ENCODE measurements around the gene RCE1.
"Not testable (repeated sequence)": the region's sequence is repeated elsewhere in the genome, so short reads cannot be mapped to it uniquely, and the experiment has no call there.

Gene RCE1, protein sequence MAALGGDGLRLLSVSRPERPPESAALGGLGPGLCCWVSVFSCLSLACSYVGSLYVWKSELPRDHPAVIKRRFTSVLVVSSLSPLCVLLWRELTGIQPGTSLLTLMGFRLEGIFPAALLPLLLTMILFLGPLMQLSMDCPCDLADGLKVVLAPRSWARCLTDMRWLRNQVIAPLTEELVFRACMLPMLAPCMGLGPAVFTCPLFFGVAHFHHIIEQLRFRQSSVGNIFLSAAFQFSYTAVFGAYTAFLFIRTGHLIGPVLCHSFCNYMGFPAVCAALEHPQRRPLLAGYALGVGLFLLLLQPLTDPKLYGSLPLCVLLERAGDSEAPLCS

DNA sequence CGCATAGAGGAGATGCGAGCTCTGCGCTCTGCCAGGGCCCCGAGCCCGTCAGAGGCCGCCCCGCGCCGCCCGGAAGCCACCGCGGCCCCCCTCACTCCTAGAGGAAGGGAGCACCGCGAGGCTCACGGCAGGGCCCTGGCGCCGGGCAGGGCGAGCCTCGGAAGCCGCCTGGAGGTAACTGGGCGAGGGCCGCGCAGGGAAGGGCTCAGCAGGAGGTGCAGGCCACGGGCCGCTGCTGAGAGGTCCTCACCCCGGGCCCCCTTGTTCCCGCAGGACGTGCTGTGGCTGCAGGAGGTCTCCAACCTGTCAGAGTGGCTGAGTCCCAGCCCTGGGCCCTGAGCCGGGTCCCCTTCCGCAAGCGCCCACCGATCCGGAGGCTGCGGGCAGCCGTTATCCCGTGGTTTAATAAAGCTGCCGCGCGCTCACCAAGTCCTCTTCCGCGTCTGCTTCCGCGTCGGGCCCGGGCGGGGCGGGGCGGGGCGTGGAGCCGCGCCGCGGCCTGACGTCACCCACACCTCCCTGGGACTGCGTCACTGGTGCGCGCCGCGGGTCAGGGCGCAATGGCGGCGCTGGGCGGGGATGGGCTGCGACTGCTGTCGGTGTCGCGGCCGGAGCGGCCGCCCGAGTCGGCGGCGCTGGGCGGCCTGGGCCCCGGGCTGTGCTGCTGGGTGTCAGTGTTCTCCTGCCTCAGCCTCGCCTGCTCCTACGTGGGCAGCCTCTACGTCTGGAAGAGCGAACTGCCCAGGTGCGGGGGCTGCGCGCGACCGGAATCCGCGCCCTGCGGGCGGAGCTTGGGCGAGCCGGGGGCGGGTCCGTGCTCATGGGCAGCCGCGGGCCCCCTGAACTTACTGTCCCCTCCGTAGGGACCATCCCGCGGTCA lies at the start of gene RCE1:
TSS of gene RCE1 (plus strand) at position 546 of the 880 bp plus-strand sequence. CDS start at position 561, 15 bp downstream.
- peak; percentile 98 for DNase-seq (ENCODE audit: low spot score)
- in situ Hi-C loops (cut with MboI; ENCODE audit: low sequenced_read_pairs, unreplicated experiment), result no loop called here
- TF ChIP-seq, protein P1, sequence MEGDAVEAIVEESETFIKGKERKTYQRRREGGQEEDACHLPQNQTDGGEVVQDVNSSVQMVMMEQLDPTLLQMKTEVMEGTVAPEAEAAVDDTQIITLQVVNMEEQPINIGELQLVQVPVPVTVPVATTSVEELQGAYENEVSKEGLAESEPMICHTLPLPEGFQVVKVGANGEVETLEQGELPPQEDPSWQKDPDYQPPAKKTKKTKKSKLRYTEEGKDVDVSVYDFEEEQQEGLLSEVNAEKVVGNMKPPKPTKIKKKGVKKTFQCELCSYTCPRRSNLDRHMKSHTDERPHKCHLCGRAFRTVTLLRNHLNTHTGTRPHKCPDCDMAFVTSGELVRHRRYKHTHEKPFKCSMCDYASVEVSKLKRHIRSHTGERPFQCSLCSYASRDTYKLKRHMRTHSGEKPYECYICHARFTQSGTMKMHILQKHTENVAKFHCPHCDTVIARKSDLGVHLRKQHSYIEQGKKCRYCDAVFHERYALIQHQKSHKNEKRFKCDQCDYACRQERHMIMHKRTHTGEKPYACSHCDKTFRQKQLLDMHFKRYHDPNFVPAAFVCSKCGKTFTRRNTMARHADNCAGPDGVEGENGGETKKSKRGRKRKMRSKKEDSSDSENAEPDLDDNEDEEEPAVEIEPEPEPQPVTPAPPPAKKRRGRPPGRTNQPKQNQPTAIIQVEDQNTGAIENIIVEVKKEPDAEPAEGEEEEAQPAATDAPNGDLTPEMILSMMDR (IDR thresholded peaks at IDR 0.05; ENCODE audit: borderline replicate concordance, control extremely low read depth, extremely low read depth, insufficient read depth, missing control alignments), result no peak

DNA sequence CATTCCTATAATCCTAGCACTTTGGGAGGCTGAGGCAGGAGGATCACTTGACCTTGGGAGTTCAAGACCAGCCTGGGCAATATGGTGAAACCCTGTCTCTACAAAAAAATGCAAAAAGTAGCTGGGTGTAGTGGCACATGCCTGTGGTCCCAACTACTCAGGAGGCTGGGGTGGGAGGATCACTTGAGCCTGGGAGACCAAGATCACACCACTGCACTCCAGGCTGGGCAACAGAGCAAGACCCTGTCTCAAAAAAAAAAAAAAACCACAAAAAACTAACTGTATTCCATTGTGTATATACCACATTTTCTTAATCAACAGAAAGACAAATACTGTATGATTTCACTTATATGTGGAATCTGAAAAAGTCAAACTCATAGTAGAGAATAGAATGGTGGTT lies 43.4 kb upstream of the RCE1 start:
- in situ Hi-C loops (cut with MboI; ENCODE audit: low sequenced_read_pairs, unreplicated experiment); DNase-seq (ENCODE audit: low spot score): not testable (repeated sequence)

DNA sequence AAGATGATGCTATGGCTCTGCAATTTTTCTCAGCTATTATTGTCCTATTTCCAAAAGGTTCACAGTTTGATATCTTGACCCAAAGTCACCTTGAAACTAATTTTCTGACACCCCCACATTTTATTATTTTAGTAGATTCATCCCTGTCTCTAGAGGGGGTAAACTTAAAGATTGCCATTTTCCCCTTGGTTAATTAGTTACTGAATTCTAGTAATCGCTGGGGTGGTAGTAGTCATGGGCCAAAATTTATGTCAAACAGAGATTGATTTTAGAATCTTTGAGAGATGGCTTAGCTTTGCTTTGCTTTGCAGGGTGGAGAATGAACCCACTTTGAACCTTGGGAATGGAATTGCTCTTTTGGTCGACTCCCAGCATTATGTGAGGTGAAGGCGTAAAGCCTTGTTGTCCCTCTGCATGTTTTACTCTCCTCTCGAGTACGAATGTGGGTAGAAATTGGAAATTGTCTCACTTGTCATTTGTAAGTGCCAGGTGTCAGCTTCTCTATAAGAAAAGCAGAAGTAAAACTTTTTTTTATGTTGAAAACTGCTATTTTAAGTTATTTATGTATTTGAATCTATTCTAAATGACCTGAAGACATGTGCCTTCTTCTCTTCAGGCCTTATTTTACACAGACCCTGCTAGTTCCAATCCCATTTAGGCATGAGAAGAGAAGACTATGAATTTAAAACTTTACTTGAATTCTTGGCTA lies 42.4 kb upstream of the RCE1 start:
- TF ChIP-seq, protein P1 (IDR thresholded peaks at IDR 0.05; ENCODE audit: borderline replicate concordance, control extremely low read depth, extremely low read depth, insufficient read depth, missing control alignments), result no peak
- peak; percentile 49 for DNase-seq (ENCODE audit: low spot score)
- in situ Hi-C loops (cut with MboI; ENCODE audit: low sequenced_read_pairs, unreplicated experiment), result no loop called here

- TF ChIP-seq, protein P1 (IDR thresholded peaks at IDR 0.05; ENCODE audit: borderline replicate concordance, control extremely low read depth, extremely low read depth, insufficient read depth, missing control alignments), result no peak
- no peak for DNase-seq (ENCODE audit: low spot score)
- in situ Hi-C loops (cut with MboI; ENCODE audit: low sequenced_read_pairs, unreplicated experiment), result no loop called here
Observed at GRCh38 chr11:66809592-66809991, 33.6 kb upstream of the RCE1 start.

DNA sequence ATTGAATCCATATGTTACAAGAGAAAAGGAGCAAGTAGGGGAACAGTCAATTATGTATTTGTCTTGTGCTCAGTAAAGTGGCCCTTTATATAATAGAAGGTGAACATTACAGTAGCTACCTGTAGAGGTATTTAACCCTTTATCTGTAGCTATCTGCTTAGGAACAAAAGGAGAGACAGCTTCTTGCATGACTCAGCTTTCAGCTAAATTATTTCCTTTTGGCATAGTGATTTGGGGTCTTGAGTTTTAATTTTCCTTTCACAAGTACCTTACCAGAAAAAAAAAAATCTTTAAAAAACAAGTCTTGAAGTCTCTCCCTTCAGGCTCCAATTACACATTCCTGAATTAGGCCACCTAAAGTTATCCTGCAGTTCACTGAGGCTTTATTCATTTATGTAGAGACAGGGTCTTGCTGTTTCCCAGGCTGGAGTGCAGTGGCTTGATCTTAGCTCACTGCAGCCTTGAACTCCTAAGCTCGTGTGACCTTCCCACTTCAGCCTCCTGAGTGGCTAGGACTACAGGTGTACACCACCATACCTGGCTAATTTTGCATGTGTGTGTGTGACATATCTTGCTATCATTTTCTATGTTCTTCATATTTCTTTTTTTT lies 32.6 kb upstream of the RCE1 start:
- TF ChIP-seq, protein P1 (IDR thresholded peaks at IDR 0.05; ENCODE audit: borderline replicate concordance, control extremely low read depth, extremely low read depth, insufficient read depth, missing control alignments), result no peak
- in situ Hi-C loops (cut with MboI; ENCODE audit: low sequenced_read_pairs, unreplicated experiment), result no loop called here
- no peak for DNase-seq (ENCODE audit: low spot score)

GRCh38 chr11:66814678-66815077 lies 28.6 kb upstream of the RCE1 start:
- in situ Hi-C loops (cut with MboI; ENCODE audit: low sequenced_read_pairs, unreplicated experiment), result no loop called here
- DNase-seq (ENCODE audit: low spot score), result no peak
- TF ChIP-seq, protein P1 (IDR thresholded peaks at IDR 0.05; ENCODE audit: borderline replicate concordance, control extremely low read depth, extremely low read depth, insufficient read depth, missing control alignments), result no peak
